ENCODE measurements around the gene SH3BP2. TPM values are rescaled to one million over a fixed set of nuclear protein-coding genes. Genes with fewer than 3 reads are reported as not detected.

Gene SH3BP2
- total RNA-seq, 2 experiments from 2014 or later, result 10.9 to 31.6 TPM

GRCh38 chr4:2834001-2834921 is 41.4 kb downstream of the SH3BP2 start:
- Histone ChIP-seq H3K79me2 (ENCODE audit: insufficient read depth, low read depth, low read length) (no peaks in the 10 kb centered on the region), H3K4me3 (ENCODE audit: low read depth, low read length, poor library complexity, severe bottlenecking) (no peak overlapping the region), H4K20me1 (ENCODE audit: insufficient read depth, low read length) (no peaks in the 10 kb centered on the region; the same call in 1 of the 2 replicates), H3K4me1 (ENCODE audit: insufficient read depth, low read length, poor library complexity, severe bottlenecking) (peaks cover 59% of the 10 kb centered on the region), H3K36me3 (ENCODE audit: insufficient read depth, low read length) (no peaks in the 10 kb centered on the region), H3K4me2 (ENCODE audit: low read length) (peak overlapping the region; percentile 56), H3K9me2 (ENCODE audit: insufficient read depth, low read length) (no peaks in the 10 kb centered on the region), H3K27ac (ENCODE audit: low read depth, low read length, poor library complexity, severe bottlenecking) (no peak overlapping the region), H3K9me3 (ENCODE audit: low read length) (no peaks in the 10 kb centered on the region), H2AFZ (ENCODE audit: low read length) (no peak overlapping the region)
- POLR2A ChIA-PET, result interaction anchor here (0.9 to 1.7 kb wide), 3 partner anchors 12 to 48 kb away, joined by 3 to 4 read pairs (median 4); no protein-coding TSS in a partner anchor
- no peak for TF ChIP-seq EZH2phosphoT487 (IDR thresholded peaks at IDR 0.05; ENCODE audit: borderline replicate concordance, low read depth, low read length)
- no peak for TF ChIP-seq CTCF (conservative IDR thresholded peaks at IDR 0.05; ENCODE audit: low read length)
- intact Hi-C loops (cut with micrococcal nuclease; ENCODE audit: unreplicated experiment), result no loop called here
- CTCF ChIA-PET (ENCODE audit: unreplicated experiment), result no interaction called here
- DNase-seq (ENCODE audit: low spot score), result no peak
- no TSS peak for BruUV-seq (replicated peaks)

- no peak for TF ChIP-seq CTCF (conservative IDR thresholded peaks at IDR 0.05; ENCODE audit: low read length)
- no peak for TF ChIP-seq EZH2phosphoT487 (IDR thresholded peaks at IDR 0.05; ENCODE audit: borderline replicate concordance, low read depth, low read length)
- Histone ChIP-seq H3K27ac (ENCODE audit: low read depth, low read length, poor library complexity, severe bottlenecking) (no peak overlapping the region), H3K4me1 (ENCODE audit: insufficient read depth, low read length, poor library complexity, severe bottlenecking) (peaks cover 59% of the 10 kb centered on the region), H4K20me1 (ENCODE audit: insufficient read depth, low read length) (no peaks in the 10 kb centered on the region; the same call in 1 of the 2 replicates), H3K4me3 (ENCODE audit: low read depth, low read length, poor library complexity, severe bottlenecking) (no peak overlapping the region), H3K9me3 (ENCODE audit: low read length) (no peaks in the 10 kb centered on the region), H3K79me2 (ENCODE audit: insufficient read depth, low read depth, low read length) (no peaks in the 10 kb centered on the region), H3K4me2 (ENCODE audit: low read length) (peak overlapping the region; percentile 56), H2AFZ (ENCODE audit: low read length) (no peak overlapping the region), H3K9me2 (ENCODE audit: insufficient read depth, low read length) (no peaks in the 10 kb centered on the region), H3K36me3 (ENCODE audit: insufficient read depth, low read length) (no peaks in the 10 kb centered on the region)
- CTCF ChIA-PET (ENCODE audit: unreplicated experiment), result no interaction called here
- BruUV-seq (replicated peaks), result no TSS peak
- POLR2A ChIA-PET, result interaction anchor here (1.2 kb wide), 1 partner anchor 125 kb away, joined by 3 read pairs; no protein-coding TSS in a partner anchor
- intact Hi-C loops (cut with micrococcal nuclease; ENCODE audit: unreplicated experiment), result loop anchor here (1.0 to 5.0 kb wide), 2 partner anchors 24 to 96 kb away; no protein-coding TSS in a partner anchor
- DNase-seq (ENCODE audit: low spot score), result no peak
Observed at GRCh38 chr4:2835978-2836377, 43.1 kb downstream of the SH3BP2 start.

Measured in OCI-LY7 (cell line).